Esophagus squamous epithelium (tissue), 4 donors: ENCODE measurements around the gene DAB1.

ENCODE experiments used
- CTCF ChIP-seq, 6 experiments: fragments of 450-650 bp in 4 of 6; fragments of 200-600 bp in 2 of 6; sonication (generic) in 2 of 6; IDR thresholded peaks; one replicate each; pipeline ENCODE4 v1.5.1; 2016 to 2019; ENCODE audit warnings: antibody characterized with exemption in 6 of 6, mild to moderate bottlenecking in 4 of 6, moderate library complexity in 4 of 6
- POLR2A ChIP-seq, 4 donors: fragments of 450-650 bp; IDR thresholded peaks; one replicate each; pipeline ENCODE4 v1.6.1; 2017; ENCODE audit warnings: antibody characterized with exemption in 4 of 4, mild to moderate bottlenecking in 4 of 4, moderate library complexity in 3 of 4

- TF ChIP-seq CTCF (IDR thresholded peaks at IDR 0.05) (no peak), POLR2A (IDR thresholded peaks at IDR 0.05) (no peak)
Observed at GRCh38 chr1:57122031-57122430, 301.8 kb downstream of the DAB1 start.
